SK-N-SH (cell line): ENCODE measurements around the gene MAGEA11. TPM values are rescaled to one million over a fixed set of nuclear protein-coding genes. Genes with fewer than 3 reads are reported as not detected.

ENCODE experiments used
- CTCF ChIA-PET: fragments of 300-600, 350-600 bp; formaldehyde crosslinking; extraction: SDS; loops from one replicate; lab custom pipeline; 2021; lab: Yijun Ruan, JAX
- POLR2A ChIA-PET: fragments of 350-600 bp; sonication (Branson Sonifier 250); formaldehyde crosslinking; extraction: SDS; loops from one replicate; lab custom pipeline; 2020; ENCODE audit warnings: antibody characterized with exemption, inconsistent platforms; lab: Yijun Ruan, JAX
- DNase-seq: peaks from one replicate; pipeline ENCODE4 v3.0.0; 2012
- H2AFZ ChIP-seq: fragments of 200-600 bp; sonication (generic); 2 replicates; pipeline ENCODE4 v1.8.1; 2016; ENCODE audit warnings: antibody characterized with exemption, mild to moderate bottlenecking, low read depth
- H3F3A ChIP-seq: fragments of 200-600 bp; sonication (generic); replicated peaks from 2 replicates; pipeline ENCODE3; 2016; ENCODE audit warnings: antibody characterized with exemption, mild to moderate bottlenecking; ENCODE audit not compliant: insufficient read depth
- H3K27ac ChIP-seq, 2 experiments: fragments of 200-500 bp in 1 of 2; fragments of 200-600 bp in 1 of 2; sonication (Bioruptor generic) in 1 of 2; sonication (generic), shearing (Covaris generic) in 1 of 2; 2 replicates each; pipeline versions ENCODE4 v1.5.1 to v1.6.1; 2014 to 2016; ENCODE audit warnings: low read depth in 2 of 2, inconsistent platforms in 1 of 2, low read length in 1 of 2, mild to moderate bottlenecking in 1 of 2, mixed read lengths in 1 of 2
- H3K27me3 ChIP-seq: fragments of 200-600 bp; sonication (generic), shearing (Covaris generic); 2 replicates; pipeline ENCODE4 v1.6.1; 2016; ENCODE audit warnings: mixed run types; ENCODE audit not compliant: insufficient read depth
- H3K36me3 ChIP-seq, 2 experiments: fragments of 200-500 bp in 1 of 2; fragments of 200-600 bp in 1 of 2; sonication (Bioruptor generic) in 1 of 2; sonication (generic) in 1 of 2; replicated peaks in 1 of 2; 2 replicates each; pipeline versions ENCODE3 to v1.5.1; 2014 to 2016; ENCODE audit warnings: low read length in 1 of 2, mild to moderate bottlenecking in 1 of 2; ENCODE audit not compliant: insufficient read depth in 2 of 2, control insufficient read depth in 1 of 2
- H3K4me1 ChIP-seq, 2 experiments: fragments of 200-500 bp in 1 of 2; fragments of 200-600 bp in 1 of 2; sonication (Bioruptor generic) in 1 of 2; sonication (generic), shearing (Covaris generic) in 1 of 2; 2 replicates each; pipeline versions ENCODE4 v1.5.1 to v1.6.1; 2014 to 2016; ENCODE audit warnings: low read depth in 1 of 2, low read length in 1 of 2, mixed run types in 1 of 2; ENCODE audit not compliant: insufficient read depth in 2 of 2, control insufficient read depth in 1 of 2
- H3K4me2 ChIP-seq: fragments of 200-600 bp; sonication (generic), shearing (Covaris generic); 2 replicates; pipeline ENCODE4 v1.6.1; 2017; ENCODE audit warnings: mixed run types
- H3K4me3 ChIP-seq, 2 experiments: fragments of 200-500 bp in 1 of 2; fragments of 200-600 bp in 1 of 2; sonication (Bioruptor generic) in 1 of 2; sonication (generic), shearing (Covaris generic) in 1 of 2; 2 replicates each; pipeline versions ENCODE4 v1.5.1 to v1.8.1; 2014 to 2016; ENCODE audit warnings: low read depth in 2 of 2, inconsistent platforms in 1 of 2, low read length in 1 of 2, mild to moderate bottlenecking in 1 of 2, mixed read lengths in 1 of 2, moderate library complexity in 1 of 2
- H3K79me2 ChIP-seq: fragments of 200-600 bp; sonication (generic); 2 replicates; pipeline ENCODE4 v1.8.1; 2017; ENCODE audit warnings: mild to moderate bottlenecking; ENCODE audit not compliant: insufficient read depth
- H3K9ac ChIP-seq: fragments of 200-600 bp; sonication (generic); 2 replicates; pipeline ENCODE4 v1.6.1; 2017; ENCODE audit warnings: mixed run types
- H3K9me2 ChIP-seq: fragments of 200-600 bp; sonication (generic); 2 replicates; pipeline ENCODE4 v1.6.1; 2017; ENCODE audit warnings: mixed run types
- H3K9me3 ChIP-seq: fragments of 200-600 bp; sonication (generic); 2 replicates; pipeline ENCODE4 v1.6.1; 2017; ENCODE audit warnings: mixed run types, mild to moderate bottlenecking, moderate library complexity
- H4K20me1 ChIP-seq: fragments of 200-600 bp; sonication (generic); 2 replicates; pipeline ENCODE4 v1.6.1; 2017; ENCODE audit warnings: mild to moderate bottlenecking, mixed run types; ENCODE audit not compliant: insufficient read depth
- CHD2 ChIP-seq: fragments of 150-350 bp; IDR thresholded peaks from 2 replicates; pipeline ENCODE4 v1.6.1; 2018; ENCODE audit warnings: low read length; ENCODE audit not compliant: partially characterized antibody
- CTCF ChIP-seq: fragments of 200-600 bp; sonication (generic); IDR thresholded peaks from 2 replicates; pipeline ENCODE4 v1.6.1; 2017; ENCODE audit warnings: antibody characterized with exemption, mild to moderate bottlenecking, moderate library complexity
- ELF1 ChIP-seq: IDR thresholded peaks from 2 replicates; pipeline ENCODE4 v1.4.0; 2012
- EP300 ChIP-seq, 2 experiments: IDR thresholded peaks; 2 replicates each; pipeline versions ENCODE4 v1.4.0 to v1.6.1; 2012; ENCODE audit warnings: borderline replicate concordance in 1 of 2, low read depth in 1 of 2, low read length in 1 of 2
- EZH2phosphoT487 ChIP-seq: fragments of 200-600 bp; sonication (generic); IDR thresholded peaks from 2 replicates; pipeline ENCODE4 v1.6.1; 2017; ENCODE audit warnings: low read depth, mixed run types, mild to moderate bottlenecking, antibody characterized with exemption, moderate library complexity, borderline replicate concordance
- FOXJ3 ChIP-seq: sonication (generic); formaldehyde crosslinking; IDR thresholded peaks from 2 replicates; pipeline ENCODE4 v1.5.1; 2020; ENCODE audit warnings: mild to moderate bottlenecking, missing genetic modification reagents
- FOXM1 ChIP-seq: IDR thresholded peaks from 2 replicates; pipeline ENCODE4 v1.4.0; 2012; ENCODE audit warnings: low read depth, mild to moderate bottlenecking
- GABPA ChIP-seq: IDR thresholded peaks from 2 replicates; pipeline ENCODE4 v1.4.0; 2012; ENCODE audit warnings: low read depth, mild to moderate bottlenecking
- GATA2 ChIP-seq: sonication (generic); formaldehyde crosslinking; IDR thresholded peaks from 2 replicates; pipeline ENCODE4 v1.5.0; 2020; ENCODE audit warnings: mild to moderate bottlenecking, missing genetic modification reagents
- IRF3 ChIP-seq: fragments of 150-350 bp; IDR thresholded peaks from 2 replicates; pipeline ENCODE4 v1.6.1; 2016; ENCODE audit warnings: mild to moderate bottlenecking, low read depth, low read length
- JUND ChIP-seq: IDR thresholded peaks from 2 replicates; pipeline ENCODE4 v1.4.0; 2012
- MXI1 ChIP-seq: IDR thresholded peaks from 2 replicates; pipeline ENCODE4 v1.6.1; 2012; ENCODE audit warnings: mild to moderate bottlenecking, low read depth, low read length, improper control_type of control experiment
- PBX3 ChIP-seq: IDR thresholded peaks from 2 replicates; pipeline ENCODE4; 2012
- RFX5 ChIP-seq: IDR thresholded peaks from 2 replicates; pipeline ENCODE4 v1.6.1; 2012; ENCODE audit warnings: mild to moderate bottlenecking, improper control_type of control experiment, low read length
- SMC3 ChIP-seq: IDR thresholded peaks from 2 replicates; pipeline ENCODE4 v1.6.1; 2012; ENCODE audit warnings: low read depth, low read length, improper control_type of control experiment
- TAF1 ChIP-seq: IDR thresholded peaks from 2 replicates; pipeline ENCODE4 v1.6.1; 2012; ENCODE audit warnings: low read depth, mild to moderate bottlenecking, low read length, moderate library complexity, borderline replicate concordance
- TEAD4 ChIP-seq: IDR thresholded peaks from 2 replicates; pipeline ENCODE4 v1.4.0; 2012; ENCODE audit warnings: mild to moderate bottlenecking, borderline replicate concordance; ENCODE audit not compliant: insufficient read depth
- USF2 ChIP-seq: fragments of 150-350 bp; IDR thresholded peaks from 2 replicates; pipeline ENCODE4 v1.6.1; 2017; ENCODE audit warnings: antibody characterized with exemption, low read length, low read depth, borderline replicate concordance
- YY1 ChIP-seq: IDR thresholded peaks from 2 replicates; pipeline ENCODE4 v1.4.0; 2012; ENCODE audit warnings: low read depth, mild to moderate bottlenecking
- WGBS: methylation state at CpG from one replicate; pipeline ENCODE4 v1.1.6; 2017; ENCODE audit warnings: low lambda C conversion rate; 5-methylcytosine and 5-hydroxymethylcytosine counted together
- polyA plus RNA-seq, 3 experiments: library from polyadenylated mRNA; depleted of rRNA; stranded (reverse); fragments of >200 nt; gene quantifications; 2 replicates each; pipeline ENCODE4 v1.2.3, GENCODE V29; 2012

The MAGEA11 gene
- polyA plus RNA-seq, 1 of the 3 experiments (the other 2 are of a cell fraction), result 0.03 TPM

- TF ChIP-seq JUND, result no peak
- no peak for TF ChIP-seq CHD2
- no peak for TF ChIP-seq FOXM1
- no peak for TF ChIP-seq USF2
- no peak for TF ChIP-seq EZH2phosphoT487
- no peak for TF ChIP-seq GABPA
- TF ChIP-seq TAF1, result no peak
- TF ChIP-seq MXI1, result no peak
- no peak for TF ChIP-seq EP300 (IDR thresholded peaks at IDR 0.05; ENCODE audit: borderline replicate concordance in 1 of 2, low read depth in 1 of 2, low read length in 1 of 2)
- no peak for TF ChIP-seq GATA2 (CRISPR knock-in tag)
- TF ChIP-seq RFX5, result no peak
- TF ChIP-seq ELF1, result no peak
- TF ChIP-seq SMC3, result no peak
- no peak for TF ChIP-seq TEAD4
- TF ChIP-seq YY1, result no peak
- no peak for TF ChIP-seq CTCF
- no peak for TF ChIP-seq IRF3
- TF ChIP-seq PBX3, result no peak
- no peak for TF ChIP-seq FOXJ3
- Histone ChIP-seq H3K9me3 (no peaks in the 10 kb centered on the region), H2AFZ (no peak overlapping the region), H4K20me1 (no peaks in the 10 kb centered on the region), H3K27me3 (peaks cover 4% of the 10 kb centered on the region; the same call in 1 of the 2 replicates), H3K9me2 (no peaks in the 10 kb centered on the region), H3K79me2 (no peaks in the 10 kb centered on the region), H3F3A (no peaks in the 10 kb centered on the region), H3K4me3 (no peak overlapping the region), H3K4me2 (no peak overlapping the region), H3K4me1 (no peaks in the 10 kb centered on the region), H3K27ac (no peak overlapping the region), H3K36me3 (no peaks in the 10 kb centered on the region), H3K9ac (no peak overlapping the region)
- ChIA-PET POLR2A (no interaction called here), CTCF (no interaction called here)
- DNase-seq, result no peak
- WGBS, result 10% methylated on average over 2 of the region's 2 CpGs
Measured at GRCh38 chrX:149715468-149715867, 3.6 kb downstream of the MAGEA11 start.
